ENCODE results near the gene GNAQ. TPM values are rescaled to one million over a fixed set of nuclear protein-coding genes. Genes with fewer than 3 reads are reported as not detected.
"Not testable (repeated sequence)": the region's sequence is repeated elsewhere in the genome, so short reads cannot be mapped to it uniquely, and the experiment has no call there.

GNAQ gene
- total and polyA plus RNA-seq, 4 donors = 6.8 to 19.6 (median 12.6) TPM

GRCh38 chr9:77881634-77882033, 150.0 kb downstream of the GNAQ start:
- not testable (repeated sequence) for H3K9me3 ChIP-seq (ENCODE audit: control insufficient read depth in 4 of 4, low read length in 3 of 4); H3K9ac ChIP-seq (ENCODE audit: low read depth in 1 of 2, low read length in 2 of 2); H3K27me3 ChIP-seq (ENCODE audit: control insufficient read depth in 4 of 4, insufficient read depth in 4 of 4, low read length in 3 of 4); H3K27ac ChIP-seq (ENCODE audit: low read depth in 1 of 2, low read length in 2 of 2); H3K4me3 ChIP-seq (ENCODE audit: low read depth in 1 of 3, low read length in 3 of 3); H3K36me3 ChIP-seq (ENCODE audit: control insufficient read depth in 4 of 4, insufficient read depth in 3 of 4, low read depth in 1 of 4, low read length in 3 of 4); DNase-seq (ENCODE audit: low spot score)
- H3K4me1 ChIP-seq (ENCODE audit: control insufficient read depth in 4 of 4, insufficient read depth in 4 of 4, low read length in 3 of 4) = peaks cover 3 to 22% (median 7%) of the 10 kb centered on the region in 4 donors
- WGBS = 53% methylated on average over 8 of the region's 8 CpGs
- TF ChIP-seq SP1 (IDR thresholded peaks at IDR 0.05) (peak; percentile 50), HNF4A (conservative IDR thresholded peaks at IDR 0.05) (peak; percentile 66 to 89), RXRA (IDR thresholded peaks at IDR 0.05) (peak in 1 of 2 donors; percentile 51), HNF4G (IDR thresholded peaks at IDR 0.05) (peak; percentile 19), YY1 (IDR thresholded peaks at IDR 0.05) (peak; percentile 23)

GRCh38 chr9:77881111-77881510, 150.5 kb downstream of the GNAQ start:
- no peak for DNase-seq (ENCODE audit: low spot score)
- Histone ChIP-seq H3K27ac (ENCODE audit: low read depth in 1 of 2, low read length in 2 of 2) (no peak overlapping the region), H3K9ac (ENCODE audit: low read depth in 1 of 2, low read length in 2 of 2) (no peak overlapping the region), H3K4me1 (ENCODE audit: control insufficient read depth in 4 of 4, insufficient read depth in 4 of 4, low read length in 3 of 4) (peaks cover 3 to 22% (median 7%) of the 10 kb centered on the region in 4 donors), H3K9me3 (ENCODE audit: control insufficient read depth in 4 of 4, low read length in 3 of 4) (no peaks in the 10 kb centered on the region), H3K4me3 (ENCODE audit: low read depth in 1 of 3, low read length in 3 of 3) (no peak overlapping the region), H3K27me3 (ENCODE audit: control insufficient read depth in 4 of 4, insufficient read depth in 4 of 4, low read length in 3 of 4) (no peaks in the 10 kb centered on the region), H3K36me3 (ENCODE audit: control insufficient read depth in 4 of 4, insufficient read depth in 3 of 4, low read depth in 1 of 4, low read length in 3 of 4) (peaks cover 0 to 2% (median 0%) of the 10 kb centered on the region in 4 donors)
- TF ChIP-seq REST (IDR thresholded peaks at IDR 0.05) (no peak), RXRA (IDR thresholded peaks at IDR 0.05) (no peak), HNF4G (IDR thresholded peaks at IDR 0.05) (no peak), YY1 (IDR thresholded peaks at IDR 0.05) (no peak), ATF3 (IDR thresholded peaks at IDR 0.05) (no peak), FOXA2 (IDR thresholded peaks at IDR 0.05) (no peak), MAX (IDR thresholded peaks at IDR 0.05) (no peak), TAF1 (conservative IDR thresholded peaks at IDR 0.05) (no peak), EGR1 (IDR thresholded peaks at IDR 0.05; ENCODE audit: low read depth in 2 of 2) (no peak)
- WGBS = 77% methylated on average over 8 of the region's 8 CpGs

- H3K27me3 ChIP-seq (ENCODE audit: control insufficient read depth in 4 of 4, insufficient read depth in 4 of 4, low read length in 3 of 4) = no peaks in the 10 kb centered on the region
- H3K4me1 ChIP-seq (ENCODE audit: control insufficient read depth in 4 of 4, insufficient read depth in 4 of 4, low read length in 3 of 4) = peaks cover 3 to 22% (median 7%) of the 10 kb centered on the region in 4 donors
- H3K9ac ChIP-seq (ENCODE audit: low read depth in 1 of 2, low read length in 2 of 2) = no peak overlapping the region
- H3K27ac ChIP-seq (ENCODE audit: low read depth in 1 of 2, low read length in 2 of 2) = no peak overlapping the region
- peaks cover 0 to under 1% (median 0%) of the 10 kb centered on the region in 4 donors for H3K36me3 ChIP-seq (ENCODE audit: control insufficient read depth in 4 of 4, insufficient read depth in 3 of 4, low read depth in 1 of 4, low read length in 3 of 4)
- no peak for DNase-seq (ENCODE audit: low spot score)
- TF ChIP-seq FOXA1 (IDR thresholded peaks at IDR 0.05) (no peak), FOXA2 (IDR thresholded peaks at IDR 0.05) (no peak), ZBTB33 (IDR thresholded peaks at IDR 0.05) (no peak), RXRA (IDR thresholded peaks at IDR 0.05) (no peak), EGR1 (IDR thresholded peaks at IDR 0.05; ENCODE audit: low read depth in 2 of 2) (no peak), MAX (IDR thresholded peaks at IDR 0.05) (no peak), NR2F2 (IDR thresholded peaks at IDR 0.05) (no peak), ATF3 (IDR thresholded peaks at IDR 0.05) (no peak), YY1 (IDR thresholded peaks at IDR 0.05) (no peak), CTCF (IDR thresholded peaks at IDR 0.05; ENCODE audit: low read depth, low read length, missing input control) (no peak)
- H3K4me3 ChIP-seq (ENCODE audit: low read depth in 1 of 3, low read length in 3 of 3) = no peak overlapping the region
- no peaks in the 10 kb centered on the region for H3K9me3 ChIP-seq (ENCODE audit: control insufficient read depth in 4 of 4, low read length in 3 of 4)
- WGBS = 82% methylated on average over 8 of the region's 8 CpGs
Observed at GRCh38 chr9:77879437-77879943, 152.1 kb downstream of the GNAQ start.

GRCh38 chr9:77878793-77879192, 152.8 kb downstream of the GNAQ start:
- H3K36me3 ChIP-seq (ENCODE audit: control insufficient read depth in 4 of 4, insufficient read depth in 3 of 4, low read depth in 1 of 4, low read length in 3 of 4); H3K27ac ChIP-seq (ENCODE audit: low read depth in 1 of 2, low read length in 2 of 2); H3K27me3 ChIP-seq (ENCODE audit: control insufficient read depth in 4 of 4, insufficient read depth in 4 of 4, low read length in 3 of 4); H3K9me3 ChIP-seq (ENCODE audit: control insufficient read depth in 4 of 4, low read length in 3 of 4); H3K4me3 ChIP-seq (ENCODE audit: low read depth in 1 of 3, low read length in 3 of 3); DNase-seq (ENCODE audit: low spot score); H3K9ac ChIP-seq (ENCODE audit: low read depth in 1 of 2, low read length in 2 of 2): not testable (repeated sequence)
- H3K4me1 ChIP-seq (ENCODE audit: control insufficient read depth in 4 of 4, insufficient read depth in 4 of 4, low read length in 3 of 4) = peaks cover 3 to 22% (median 7%) of the 10 kb centered on the region in 4 donors
- 88% methylated on average over 5 of the region's 5 CpGs for WGBS
